ENCODE data around the gene TSPAN3.
A peak's percentile ranks its signal among the peaks of the same experiment; 100 is the strongest.

TSPAN3 gene

GRCh38 chr15:77070495-77071304 lies at the start of gene TSPAN3:
Gene TSPAN3, minus strand, starts transcription at chr15:77071109. Its CDS starts 155 bp downstream, at chr15:77070954.
- DNase-seq (ENCODE audit: low spot score) = peak; percentile 96

GRCh38 chr15:77120576-77120975 lies 49.7 kb upstream of the TSPAN3 start:
- DNase-seq (ENCODE audit: low spot score) = no peak

GRCh38 chr15:77119446-77119845 lies 48.5 kb upstream of the TSPAN3 start:
- no peak for DNase-seq (ENCODE audit: low spot score)

GRCh38 chr15:77118882-77119321 lies 48.0 kb upstream of the TSPAN3 start:
- no peak for DNase-seq (ENCODE audit: low spot score)

GRCh38 chr15:77115179-77115578 lies 44.3 kb upstream of the TSPAN3 start:
- no peak for DNase-seq (ENCODE audit: low spot score)

GRCh38 chr15:77112838-77113504 lies 42.1 kb upstream of the TSPAN3 start:
- no peak for DNase-seq (ENCODE audit: low spot score)

- no peak for DNase-seq (ENCODE audit: low spot score)
Observed at GRCh38 chr15:77111789-77112188, 40.9 kb upstream of the TSPAN3 start.

- no peak for DNase-seq (ENCODE audit: low spot score)
Observed at GRCh38 chr15:77107531-77108355, 36.8 kb upstream of the TSPAN3 start.

GRCh38 chr15:77107068-77107467 lies 36.2 kb upstream of the TSPAN3 start:
- no peak for DNase-seq (ENCODE audit: low spot score)

GRCh38 chr15:77104155-77104554 lies 33.2 kb upstream of the TSPAN3 start:
- no peak for DNase-seq (ENCODE audit: low spot score)

- DNase-seq (ENCODE audit: low spot score) = no peak
Observed at GRCh38 chr15:77099741-77100463, 29.0 kb upstream of the TSPAN3 start.

GRCh38 chr15:77098572-77098971 lies 27.7 kb upstream of the TSPAN3 start:
- DNase-seq (ENCODE audit: low spot score) = no peak

GRCh38 chr15:77097921-77098320 lies 27.0 kb upstream of the TSPAN3 start:
- DNase-seq (ENCODE audit: low spot score) = no peak

- no peak for DNase-seq (ENCODE audit: low spot score)
Observed at GRCh38 chr15:77097248-77097721, 26.4 kb upstream of the TSPAN3 start.

- DNase-seq (ENCODE audit: low spot score) = no peak
Observed at GRCh38 chr15:77096541-77096940, 25.6 kb upstream of the TSPAN3 start.

- no peak for DNase-seq (ENCODE audit: low spot score)
Observed at GRCh38 chr15:77096138-77096537, 25.2 kb upstream of the TSPAN3 start.

GRCh38 chr15:77094397-77095030 lies 23.6 kb upstream of the TSPAN3 start:
- no peak for DNase-seq (ENCODE audit: low spot score)

GRCh38 chr15:77093436-77093835 lies 22.5 kb upstream of the TSPAN3 start:
- no peak for DNase-seq (ENCODE audit: low spot score)

GRCh38 chr15:77091097-77091496 lies 20.2 kb upstream of the TSPAN3 start:
- no peak for DNase-seq (ENCODE audit: low spot score)

GRCh38 chr15:77087213-77087612 lies 16.3 kb upstream of the TSPAN3 start:
- DNase-seq (ENCODE audit: low spot score) = no peak

- DNase-seq (ENCODE audit: low spot score) = no peak
Observed at GRCh38 chr15:77085297-77085696, 14.4 kb upstream of the TSPAN3 start.
